GM18858 (cell line): ENCODE measurements around the gene ORM1.
"Not testable (repeated sequence)": the region's sequence is repeated elsewhere in the genome, so short reads cannot be mapped to it uniquely, and the experiment has no call there.

ENCODE experiments used
- ATAC-seq: cut with Tn5 transposase; IDR thresholded peaks from one replicate; pipeline ENCODE4 v1.9.1; 2021; ENCODE audit not compliant: unreplicated experiment

Gene ORM1

GRCh38 chr9:114322831-114323531 lies at the start of gene ORM1:
Gene ORM1 (plus strand): TSS chr9:114323098. CDS start chr9:114323134, 36 bp downstream.
- not testable (repeated sequence) for ATAC-seq

GRCh38 chr9:114273461-114273881 lies 49.4 kb upstream of the ORM1 start:
- ATAC-seq = no peak

- no peak for ATAC-seq
These were observed 48.7 kb upstream of the ORM1 start for GRCh38 chr9:114274217-114274616.

GRCh38 chr9:114275246-114276004 lies 47.5 kb upstream of the ORM1 start:
- no peak for ATAC-seq

- ATAC-seq = no peak
These were observed 45.7 kb upstream of the ORM1 start for GRCh38 chr9:114276908-114277821.

GRCh38 chr9:114278356-114278755 lies 44.5 kb upstream of the ORM1 start:
- ATAC-seq = no peak

GRCh38 chr9:114278881-114279570 lies 43.9 kb upstream of the ORM1 start:
- ATAC-seq = no peak

GRCh38 chr9:114279693-114280092 lies 43.2 kb upstream of the ORM1 start:
- no peak for ATAC-seq

GRCh38 chr9:114280636-114281472 lies 42.0 kb upstream of the ORM1 start:
- ATAC-seq = no peak

GRCh38 chr9:114281473-114282103 lies 41.3 kb upstream of the ORM1 start:
- ATAC-seq = no peak

GRCh38 chr9:114282104-114282485 lies 40.8 kb upstream of the ORM1 start:
- ATAC-seq = no peak

GRCh38 chr9:114282507-114282906 lies 40.4 kb upstream of the ORM1 start:
- no peak for ATAC-seq

- no peak for ATAC-seq
These were observed 40.0 kb upstream of the ORM1 start for GRCh38 chr9:114282926-114283325.

GRCh38 chr9:114283551-114284111 lies 39.3 kb upstream of the ORM1 start:
- ATAC-seq = no peak

- ATAC-seq = no peak
These were observed 38.4 kb upstream of the ORM1 start for GRCh38 chr9:114284316-114285060.

GRCh38 chr9:114285166-114285867 lies 37.6 kb upstream of the ORM1 start:
- ATAC-seq = no peak

GRCh38 chr9:114286146-114286679 lies 36.7 kb upstream of the ORM1 start:
- no peak for ATAC-seq
